CD4-positive, alpha-beta T cell treated with Interleukin-4 for 1 hour (primary cell): ENCODE data around the gene VAPA.

Experiments used
- DNase-seq, 2 donors: peaks; one replicate each; pipeline ENCODE4 v3.0.0-alpha.2; 2020 to 2022

Gene VAPA

GRCh38 chr18:10008006-10008647 lies 94.3 kb downstream of the VAPA start:
- DNase-seq, result no peak
